ENCODE results near the gene PPP2R5B.

The PPP2R5B gene

DNA sequence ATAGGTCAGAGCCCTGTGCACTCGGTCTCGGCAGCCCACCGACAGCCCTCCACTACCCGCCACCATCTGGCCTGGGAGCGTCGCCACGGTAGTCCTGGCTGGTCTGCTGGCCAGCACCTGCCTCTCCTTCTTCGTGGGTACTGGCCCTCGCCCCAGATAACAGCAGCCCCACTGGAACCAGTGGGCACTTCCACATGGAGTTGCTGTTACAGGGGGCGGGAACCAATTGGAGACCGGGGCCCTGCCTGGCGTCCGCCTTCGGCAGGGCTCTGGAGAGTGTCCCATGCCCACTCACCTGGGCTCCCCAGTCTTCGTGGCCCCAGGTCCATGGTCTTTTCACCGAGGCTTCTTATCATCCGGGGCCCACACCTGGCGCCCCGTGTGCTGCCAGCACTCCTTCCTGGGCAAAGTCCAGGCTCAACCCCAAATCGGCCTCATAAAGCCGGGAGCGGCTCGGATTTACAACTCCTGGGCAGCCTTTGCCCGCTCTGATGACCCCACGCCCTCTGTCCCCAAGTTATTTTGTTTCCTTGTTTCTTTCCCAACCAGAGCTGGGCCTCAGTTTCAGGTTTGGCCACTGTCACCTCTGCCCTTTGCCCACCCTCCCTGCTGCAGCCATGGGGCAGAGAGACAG, 33.2 kb upstream of the PPP2R5B start:
- CTCF ChIA-PET, result interaction anchor here (0.7 to 1.2 kb wide), 3 partner anchors 10 to 43 kb away, joined by 3 to 5 read pairs (median 3); partner anchors contain the start of gene ATG2A
- POLR2A ChIA-PET, result interaction anchor here (1.0 kb wide), 1 partner anchor 14 kb away, joined by 3 read pairs; no protein-coding TSS in a partner anchor
- DNase-seq (ENCODE audit: extremely low spot score), result no peak
- TF ChIP-seq, protein P1, sequence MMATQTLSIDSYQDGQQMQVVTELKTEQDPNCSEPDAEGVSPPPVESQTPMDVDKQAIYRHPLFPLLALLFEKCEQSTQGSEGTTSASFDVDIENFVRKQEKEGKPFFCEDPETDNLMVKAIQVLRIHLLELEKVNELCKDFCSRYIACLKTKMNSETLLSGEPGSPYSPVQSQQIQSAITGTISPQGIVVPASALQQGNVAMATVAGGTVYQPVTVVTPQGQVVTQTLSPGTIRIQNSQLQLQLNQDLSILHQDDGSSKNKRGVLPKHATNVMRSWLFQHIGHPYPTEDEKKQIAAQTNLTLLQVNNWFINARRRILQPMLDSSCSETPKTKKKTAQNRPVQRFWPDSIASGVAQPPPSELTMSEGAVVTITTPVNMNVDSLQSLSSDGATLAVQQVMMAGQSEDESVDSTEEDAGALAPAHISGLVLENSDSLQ (IDR thresholded peaks at IDR 0.05), result no peak
- TF ChIP-seq SUZ12 (IDR thresholded peaks at IDR 0.05), result no peak
- TF ChIP-seq LEF1 (IDR thresholded peaks at IDR 0.05; ENCODE audit: borderline replicate concordance), result no peak
- TF ChIP-seq BHLHE40 (IDR thresholded peaks at IDR 0.05; ENCODE audit: borderline replicate concordance), result no peak
- no peak for TF ChIP-seq HDGF (IDR thresholded peaks at IDR 0.05; ENCODE audit: borderline replicate concordance)
- no peak for TF ChIP-seq ZNF384 (IDR thresholded peaks at IDR 0.05)
- no peak for TF ChIP-seq ELF4 (IDR thresholded peaks at IDR 0.05)
- TF ChIP-seq FOXA1 (IDR thresholded peaks at IDR 0.05), result no peak

DNA sequence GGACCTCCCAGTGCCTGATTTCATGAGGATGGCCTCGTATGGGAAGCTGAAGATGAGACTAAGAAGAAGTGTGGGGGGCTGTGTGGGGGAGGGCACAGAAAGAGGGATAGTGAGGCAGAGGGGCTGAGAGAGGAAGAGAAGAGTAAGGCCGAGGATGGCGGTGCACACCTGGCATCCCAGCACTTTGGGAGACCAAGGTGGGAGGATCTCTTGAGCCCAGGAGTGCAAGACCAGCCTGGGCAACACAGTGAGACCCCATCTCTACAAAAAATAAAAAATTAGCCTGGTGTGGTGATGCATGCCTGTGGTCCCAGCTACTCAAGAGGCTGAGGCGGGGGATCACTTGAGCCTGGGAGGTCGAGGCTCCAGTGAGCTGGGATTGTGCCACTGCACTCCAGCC, 32.6 kb upstream of the PPP2R5B start:
- POLR2A ChIA-PET, result no interaction called here
- DNase-seq (ENCODE audit: extremely low spot score), result no peak
- TF ChIP-seq ARNT (IDR thresholded peaks at IDR 0.05) (no peak), BHLHE40 (IDR thresholded peaks at IDR 0.05; ENCODE audit: borderline replicate concordance) (no peak), SP1 (IDR thresholded peaks at IDR 0.05) (no peak), ELF4 (IDR thresholded peaks at IDR 0.05) (no peak), FOXA1 (IDR thresholded peaks at IDR 0.05) (no peak), ZNF384 (IDR thresholded peaks at IDR 0.05) (no peak), TARDBP (IDR thresholded peaks at IDR 0.05) (no peak), CTBP1 (IDR thresholded peaks at IDR 0.05; ENCODE audit: borderline replicate concordance) (no peak), LEF1 (IDR thresholded peaks at IDR 0.05; ENCODE audit: borderline replicate concordance) (no peak), FOXM1 (IDR thresholded peaks at IDR 0.05; ENCODE audit: borderline replicate concordance) (no peak), NFRKB (IDR thresholded peaks at IDR 0.05) (no peak)
- TF ChIP-seq, protein P1 (IDR thresholded peaks at IDR 0.05), result no peak
- CTCF ChIA-PET, result interaction anchor here (1.2 kb wide), 1 partner anchor 44 kb away, joined by 5 read pairs; no protein-coding TSS in a partner anchor

DNA sequence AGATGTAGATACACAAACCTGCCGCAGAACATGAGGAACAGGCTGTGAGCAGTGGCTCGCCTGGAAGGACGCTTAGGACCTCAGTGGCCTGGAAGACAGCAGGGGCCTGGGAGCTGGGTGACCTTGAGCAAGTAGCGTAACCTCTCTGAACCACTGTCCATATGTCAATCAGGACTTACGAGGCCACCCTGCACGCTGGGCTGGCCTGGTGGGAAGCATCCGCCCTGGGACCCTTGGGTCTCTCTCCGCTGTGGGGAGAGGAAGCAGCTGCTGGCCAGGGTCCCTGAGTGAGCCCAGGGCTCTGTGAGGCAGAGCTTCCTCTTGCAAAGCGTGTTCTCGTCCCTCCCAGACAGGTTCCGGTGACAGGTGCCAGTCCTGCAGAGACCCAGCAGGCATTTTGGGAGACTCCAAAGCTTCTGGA, 32.1 kb upstream of the PPP2R5B start:
- no peak for TF ChIP-seq ARNT (IDR thresholded peaks at IDR 0.05)
- TF ChIP-seq LEF1 (IDR thresholded peaks at IDR 0.05; ENCODE audit: borderline replicate concordance), result no peak
- no peak for TF ChIP-seq ZNF384 (IDR thresholded peaks at IDR 0.05)
- TF ChIP-seq NFRKB (IDR thresholded peaks at IDR 0.05), result no peak
- no peak for TF ChIP-seq CTBP1 (IDR thresholded peaks at IDR 0.05; ENCODE audit: borderline replicate concordance)
- TF ChIP-seq SP1 (IDR thresholded peaks at IDR 0.05), result no peak
- TF ChIP-seq FOXK2 (IDR thresholded peaks at IDR 0.05), result no peak
- no peak for TF ChIP-seq L3MBTL2 (conservative IDR thresholded peaks at IDR 0.05)
- TF ChIP-seq, protein P1 (IDR thresholded peaks at IDR 0.05), result no peak
- no peak for TF ChIP-seq SUZ12 (IDR thresholded peaks at IDR 0.05)
- CTCF ChIA-PET, result interaction anchor here (1.2 to 1.9 kb wide), 3 partner anchors 44 to 48 kb away, joined by 5 to 6 read pairs (median 5); partner anchors contain the start of gene CDC42BPG
- POLR2A ChIA-PET, result no interaction called here
- no peak for DNase-seq (ENCODE audit: extremely low spot score)

DNA sequence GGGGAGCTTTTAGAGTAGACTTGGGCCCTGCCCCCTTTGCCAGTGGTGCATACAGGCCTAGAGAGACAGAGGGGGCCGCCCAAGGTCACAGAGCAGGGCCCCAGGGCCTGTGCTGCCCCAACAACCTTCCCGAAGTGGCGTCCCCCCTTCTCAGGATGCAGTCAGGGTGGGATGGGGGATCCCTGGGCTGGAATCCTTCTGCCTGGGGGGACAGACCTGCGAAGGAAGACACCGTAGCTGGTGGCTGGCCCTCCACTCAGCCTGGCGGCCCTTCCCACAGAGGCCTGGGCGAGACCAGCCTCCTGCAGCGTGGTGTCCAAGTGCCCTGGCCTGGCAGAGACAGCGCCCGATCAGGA, 31.7 kb upstream of the PPP2R5B start:
- no peak for DNase-seq (ENCODE audit: extremely low spot score)
- ChIA-PET CTCF (interaction anchor here (1.2 to 1.9 kb wide), 4 partner anchors 45 to 49 kb away, joined by 5 to 8 read pairs (median 6); partner anchors contain the start of gene CDC42BPG), POLR2A (no interaction called here)
- TF ChIP-seq TARDBP (IDR thresholded peaks at IDR 0.05) (no peak), CTBP1 (IDR thresholded peaks at IDR 0.05; ENCODE audit: borderline replicate concordance) (no peak), ZNF384 (IDR thresholded peaks at IDR 0.05) (no peak), L3MBTL2 (conservative IDR thresholded peaks at IDR 0.05) (no peak), NFRKB (IDR thresholded peaks at IDR 0.05) (no peak), LEF1 (IDR thresholded peaks at IDR 0.05; ENCODE audit: borderline replicate concordance) (no peak), FOXM1 (IDR thresholded peaks at IDR 0.05; ENCODE audit: borderline replicate concordance) (no peak), HDGF (IDR thresholded peaks at IDR 0.05; ENCODE audit: borderline replicate concordance) (no peak), BHLHE40 (IDR thresholded peaks at IDR 0.05; ENCODE audit: borderline replicate concordance) (no peak), ELF4 (IDR thresholded peaks at IDR 0.05) (no peak), FOXK2 (IDR thresholded peaks at IDR 0.05) (no peak), SUZ12 (IDR thresholded peaks at IDR 0.05) (no peak), FOXA1 (IDR thresholded peaks at IDR 0.05) (no peak), ARNT (IDR thresholded peaks at IDR 0.05) (no peak), SP1 (IDR thresholded peaks at IDR 0.05) (no peak)
- TF ChIP-seq, protein P1 (IDR thresholded peaks at IDR 0.05), result no peak

DNA sequence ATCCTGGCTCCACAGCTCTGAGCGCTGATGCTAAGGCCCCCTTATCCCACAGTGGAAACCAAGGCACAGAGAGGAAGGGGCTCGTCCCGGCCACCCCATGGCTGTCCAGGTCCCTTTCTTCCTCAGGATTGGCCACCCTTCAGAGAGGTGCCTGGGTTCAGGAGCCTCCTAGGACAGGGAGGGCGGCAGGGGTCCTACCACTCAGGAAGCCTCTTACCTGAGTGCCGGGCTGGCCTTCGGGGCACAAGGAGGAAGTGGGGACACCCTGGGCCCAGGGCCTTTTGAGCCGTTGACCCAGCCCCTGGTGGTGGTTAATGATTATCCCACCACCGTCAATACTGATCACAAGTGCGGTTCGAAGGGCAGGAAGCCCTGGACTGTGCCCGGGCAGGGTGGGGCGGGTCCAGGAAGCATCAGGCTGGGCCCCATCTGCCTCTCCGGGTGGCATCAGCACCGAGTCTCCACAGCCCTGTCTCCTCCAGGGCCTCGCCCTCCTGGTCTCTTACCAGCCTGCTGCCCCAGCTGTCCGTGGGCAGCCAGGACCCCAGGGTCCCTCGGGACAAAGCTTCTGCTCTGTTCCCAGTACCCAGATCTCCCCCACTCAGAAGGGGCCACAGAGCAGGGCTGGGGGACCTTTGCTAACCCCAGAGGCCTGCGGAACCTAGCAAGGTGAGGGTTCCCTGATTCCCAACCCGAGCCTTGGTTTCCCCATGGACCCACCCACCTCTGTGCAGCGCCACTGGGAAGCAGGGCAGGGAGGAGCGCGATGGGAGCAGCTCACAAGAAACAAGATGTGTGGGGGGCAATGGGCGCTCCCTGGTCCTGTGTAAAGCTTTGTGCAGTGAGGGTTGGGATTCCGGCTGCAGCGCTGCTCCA, 31.1 kb upstream of the PPP2R5B start:
- TF ChIP-seq NFRKB (IDR thresholded peaks at IDR 0.05) (no peak), TARDBP (IDR thresholded peaks at IDR 0.05) (no peak)
- DNase-seq (ENCODE audit: extremely low spot score), result no peak
- POLR2A ChIA-PET, result no interaction called here
- CTCF ChIA-PET, result interaction anchor here (0.9 to 1.9 kb wide), 4 partner anchors 8 to 49 kb away, joined by 5 to 8 read pairs (median 6); partner anchors contain the start of gene CDC42BPG

Data from HEK293T (cell line).